Ishikawa (cell line): ENCODE results near the gene CAMK1D.

Source experiments
- CEBPB ChIP-seq: IDR thresholded peaks from 2 replicates; pipeline ENCODE4 v1.6.1; 2012
- EGR1 ChIP-seq: IDR thresholded peaks from 2 replicates; pipeline ENCODE4 v1.6.1; 2012
- EP300 ChIP-seq: IDR thresholded peaks from 2 replicates; pipeline ENCODE4 v1.6.1; 2012; ENCODE audit warnings: borderline replicate concordance
- RAD21 ChIP-seq: IDR thresholded peaks from 2 replicates; pipeline ENCODE4 v1.6.1; 2012; ENCODE audit warnings: low read depth
- TAF1 ChIP-seq: IDR thresholded peaks from 2 replicates; pipeline ENCODE4 v1.6.1; 2012; ENCODE audit warnings: low read depth, mild to moderate bottlenecking
- YY1 ChIP-seq: IDR thresholded peaks from 2 replicates; pipeline ENCODE4 v1.6.1; 2012; ENCODE audit warnings: low read depth
- ZBTB7A ChIP-seq: IDR thresholded peaks from 2 replicates; pipeline ENCODE4 v1.6.1; 2012; ENCODE audit warnings: low read depth
- TF ChIP-seq, protein P1 (sequence below): IDR thresholded peaks from 2 replicates; pipeline ENCODE4 v1.6.1; 2012; ENCODE audit warnings: low read depth, mild to moderate bottlenecking

DNA sequence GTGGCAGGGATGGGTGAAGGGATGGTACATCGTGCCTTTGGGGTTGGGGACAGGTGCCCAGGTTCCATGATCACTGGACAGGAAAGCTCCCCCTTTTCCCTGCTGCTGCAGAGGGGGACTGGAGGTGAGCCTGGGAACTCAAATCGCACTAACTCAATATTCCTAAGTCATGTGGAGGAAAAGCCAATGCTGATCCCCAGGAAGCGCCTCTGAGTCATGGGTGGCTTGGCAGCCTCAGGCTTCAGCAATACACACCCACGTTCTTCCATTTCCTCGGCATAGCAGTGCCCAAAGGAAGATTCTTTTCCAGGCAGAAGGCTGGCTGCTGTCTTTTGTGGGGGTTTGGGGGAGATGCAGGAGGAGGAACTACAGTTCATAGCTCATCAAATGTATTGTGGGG lies 486.4 kb downstream of the CAMK1D start:
- TF ChIP-seq EP300 (no peak), RAD21 (no peak), CEBPB (no peak), ZBTB7A (no peak), EGR1 (no peak; the same call in 1 of the 2 replicates), TAF1 (no peak), YY1 (no peak)
- TF ChIP-seq, protein P1, sequence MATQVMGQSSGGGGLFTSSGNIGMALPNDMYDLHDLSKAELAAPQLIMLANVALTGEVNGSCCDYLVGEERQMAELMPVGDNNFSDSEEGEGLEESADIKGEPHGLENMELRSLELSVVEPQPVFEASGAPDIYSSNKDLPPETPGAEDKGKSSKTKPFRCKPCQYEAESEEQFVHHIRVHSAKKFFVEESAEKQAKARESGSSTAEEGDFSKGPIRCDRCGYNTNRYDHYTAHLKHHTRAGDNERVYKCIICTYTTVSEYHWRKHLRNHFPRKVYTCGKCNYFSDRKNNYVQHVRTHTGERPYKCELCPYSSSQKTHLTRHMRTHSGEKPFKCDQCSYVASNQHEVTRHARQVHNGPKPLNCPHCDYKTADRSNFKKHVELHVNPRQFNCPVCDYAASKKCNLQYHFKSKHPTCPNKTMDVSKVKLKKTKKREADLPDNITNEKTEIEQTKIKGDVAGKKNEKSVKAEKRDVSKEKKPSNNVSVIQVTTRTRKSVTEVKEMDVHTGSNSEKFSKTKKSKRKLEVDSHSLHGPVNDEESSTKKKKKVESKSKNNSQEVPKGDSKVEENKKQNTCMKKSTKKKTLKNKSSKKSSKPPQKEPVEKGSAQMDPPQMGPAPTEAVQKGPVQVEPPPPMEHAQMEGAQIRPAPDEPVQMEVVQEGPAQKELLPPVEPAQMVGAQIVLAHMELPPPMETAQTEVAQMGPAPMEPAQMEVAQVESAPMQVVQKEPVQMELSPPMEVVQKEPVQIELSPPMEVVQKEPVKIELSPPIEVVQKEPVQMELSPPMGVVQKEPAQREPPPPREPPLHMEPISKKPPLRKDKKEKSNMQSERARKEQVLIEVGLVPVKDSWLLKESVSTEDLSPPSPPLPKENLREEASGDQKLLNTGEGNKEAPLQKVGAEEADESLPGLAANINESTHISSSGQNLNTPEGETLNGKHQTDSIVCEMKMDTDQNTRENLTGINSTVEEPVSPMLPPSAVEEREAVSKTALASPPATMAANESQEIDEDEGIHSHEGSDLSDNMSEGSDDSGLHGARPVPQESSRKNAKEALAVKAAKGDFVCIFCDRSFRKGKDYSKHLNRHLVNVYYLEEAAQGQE = no peak
